ENCODE results near the gene PRPH2.

Gene PRPH2, protein sequence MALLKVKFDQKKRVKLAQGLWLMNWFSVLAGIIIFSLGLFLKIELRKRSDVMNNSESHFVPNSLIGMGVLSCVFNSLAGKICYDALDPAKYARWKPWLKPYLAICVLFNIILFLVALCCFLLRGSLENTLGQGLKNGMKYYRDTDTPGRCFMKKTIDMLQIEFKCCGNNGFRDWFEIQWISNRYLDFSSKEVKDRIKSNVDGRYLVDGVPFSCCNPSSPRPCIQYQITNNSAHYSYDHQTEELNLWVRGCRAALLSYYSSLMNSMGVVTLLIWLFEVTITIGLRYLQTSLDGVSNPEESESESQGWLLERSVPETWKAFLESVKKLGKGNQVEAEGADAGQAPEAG

DNA sequence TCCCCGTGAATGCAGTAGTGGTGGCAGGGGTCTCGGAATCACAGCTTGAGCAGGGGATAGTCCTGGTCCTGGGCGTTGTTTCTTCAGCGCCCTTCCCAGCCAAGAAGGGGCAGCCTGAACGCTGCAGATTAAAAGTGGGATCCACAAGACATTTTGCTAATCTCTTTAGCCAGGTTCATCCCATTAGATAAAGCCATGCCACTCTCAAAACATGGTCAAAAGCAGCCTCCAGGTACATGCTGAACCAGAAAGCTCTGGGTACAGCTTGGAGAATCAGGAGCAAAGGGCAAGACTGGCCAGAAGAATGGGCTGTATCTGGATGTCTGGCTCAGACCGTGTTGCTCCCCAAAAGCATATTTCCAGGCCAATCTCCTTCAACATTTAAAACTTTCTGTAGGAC lies at the start of gene PRPH2:
TSS of gene PRPH2 (minus strand) at position 101 of the 400 bp plus-strand sequence. CDS start 263 bp downstream, outside the sequence.
- no peak for DNase-seq

- DNase-seq: no peak
Measured at GRCh38 chr6:42771741-42772100, 49.3 kb upstream of the PRPH2 start.

DNA sequence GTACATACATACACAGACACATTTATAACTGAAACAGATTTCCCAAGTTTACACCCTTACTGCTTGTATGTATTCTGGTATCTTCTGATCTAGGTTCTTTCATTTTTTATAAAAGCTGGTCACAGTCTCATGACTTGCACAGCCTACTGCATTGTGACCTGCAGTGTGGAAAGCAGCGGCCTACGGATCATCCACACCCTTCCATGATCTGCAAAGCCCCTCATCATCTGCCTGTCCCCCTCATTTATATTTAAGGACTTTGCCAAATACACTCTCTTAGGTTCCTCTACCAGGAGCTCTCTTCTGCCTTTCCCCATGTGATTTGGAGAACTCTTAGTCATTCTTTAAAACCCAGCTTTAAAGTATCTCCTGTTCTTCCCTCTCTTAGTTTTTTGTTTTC lies 47.4 kb upstream of the PRPH2 start:
- no peak for DNase-seq

DNA sequence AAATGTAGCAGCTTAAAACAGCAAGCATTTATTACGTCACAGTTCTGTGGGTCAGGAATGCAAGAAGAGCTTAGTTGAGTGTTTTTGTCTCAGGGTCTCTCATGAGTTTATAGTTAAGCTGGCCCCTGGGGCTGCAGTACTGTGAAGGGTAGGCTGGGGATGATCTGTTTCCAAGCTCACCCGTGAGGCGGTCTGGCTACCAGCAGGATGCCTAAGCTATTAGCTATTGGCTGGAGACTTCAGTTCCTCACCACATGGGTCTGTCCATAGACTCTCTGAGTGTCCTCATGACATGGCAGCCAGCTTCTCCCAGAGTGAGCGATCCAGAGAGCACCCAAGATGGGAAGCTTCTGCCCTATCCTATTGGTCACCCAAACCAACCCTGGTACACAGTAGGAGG lies 46.7 kb upstream of the PRPH2 start:
- no peak for DNase-seq

GRCh38 chr6:42766163-42766670 lies 43.8 kb upstream of the PRPH2 start:
- DNase-seq: no peak

DNA sequence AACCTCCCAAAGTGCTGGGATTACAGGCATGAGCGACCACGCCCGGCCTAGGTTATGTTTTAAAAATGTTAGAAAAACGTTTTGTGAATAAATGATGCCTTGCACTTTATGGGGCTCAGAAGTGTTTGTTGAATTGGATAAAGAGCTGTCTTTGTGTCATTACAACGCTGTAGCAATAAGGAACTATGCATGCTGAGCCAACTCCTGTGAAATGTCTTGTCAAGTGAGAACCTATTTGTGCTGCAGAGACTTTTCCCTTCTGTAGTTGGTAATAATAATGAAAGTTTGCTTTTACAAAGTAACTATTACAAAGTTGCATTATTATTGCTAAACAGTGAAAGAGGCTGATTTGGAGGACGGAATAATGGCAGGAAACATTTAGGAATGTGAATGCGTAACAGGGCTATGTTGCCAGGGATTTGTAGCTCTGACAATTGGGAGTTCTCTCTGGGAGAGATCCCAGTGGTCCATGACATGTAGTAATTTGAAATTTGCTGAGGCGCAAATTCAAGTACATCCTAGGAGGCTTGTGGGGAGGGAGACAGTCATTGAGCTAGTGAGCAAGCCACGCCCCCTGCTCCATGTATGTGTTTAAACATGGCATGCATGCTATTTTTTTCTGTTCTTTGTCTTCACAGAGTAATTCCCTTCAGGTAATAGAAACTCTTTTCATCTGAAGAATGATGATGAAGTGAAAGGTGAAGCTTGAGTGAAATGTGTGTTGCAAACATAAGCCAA lies 42.7 kb upstream of the PRPH2 start:
- no peak for DNase-seq

GRCh38 chr6:42762950-42763349 lies 40.6 kb upstream of the PRPH2 start:
- no peak for DNase-seq

DNA sequence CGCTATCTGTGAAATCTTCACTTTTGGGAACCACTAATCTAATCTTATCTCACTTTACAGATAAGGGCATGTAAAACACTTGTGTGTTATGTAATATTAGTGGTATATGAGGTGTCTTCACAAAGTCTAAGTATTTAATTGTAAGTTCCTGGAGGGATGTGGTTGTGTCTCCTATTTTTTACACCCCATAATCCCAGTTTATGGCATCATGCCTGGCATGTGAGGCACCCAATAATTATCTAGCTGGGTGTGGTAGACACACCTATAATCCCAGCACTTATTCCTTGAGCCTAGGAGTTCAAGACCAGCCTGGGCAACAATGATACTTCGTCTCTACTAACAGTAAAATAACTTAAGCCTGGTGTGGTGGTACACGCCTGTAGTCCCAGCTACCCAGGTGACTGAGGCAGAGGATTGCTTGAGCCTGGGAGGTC lies 40.0 kb upstream of the PRPH2 start:
- DNase-seq: no peak

DNA sequence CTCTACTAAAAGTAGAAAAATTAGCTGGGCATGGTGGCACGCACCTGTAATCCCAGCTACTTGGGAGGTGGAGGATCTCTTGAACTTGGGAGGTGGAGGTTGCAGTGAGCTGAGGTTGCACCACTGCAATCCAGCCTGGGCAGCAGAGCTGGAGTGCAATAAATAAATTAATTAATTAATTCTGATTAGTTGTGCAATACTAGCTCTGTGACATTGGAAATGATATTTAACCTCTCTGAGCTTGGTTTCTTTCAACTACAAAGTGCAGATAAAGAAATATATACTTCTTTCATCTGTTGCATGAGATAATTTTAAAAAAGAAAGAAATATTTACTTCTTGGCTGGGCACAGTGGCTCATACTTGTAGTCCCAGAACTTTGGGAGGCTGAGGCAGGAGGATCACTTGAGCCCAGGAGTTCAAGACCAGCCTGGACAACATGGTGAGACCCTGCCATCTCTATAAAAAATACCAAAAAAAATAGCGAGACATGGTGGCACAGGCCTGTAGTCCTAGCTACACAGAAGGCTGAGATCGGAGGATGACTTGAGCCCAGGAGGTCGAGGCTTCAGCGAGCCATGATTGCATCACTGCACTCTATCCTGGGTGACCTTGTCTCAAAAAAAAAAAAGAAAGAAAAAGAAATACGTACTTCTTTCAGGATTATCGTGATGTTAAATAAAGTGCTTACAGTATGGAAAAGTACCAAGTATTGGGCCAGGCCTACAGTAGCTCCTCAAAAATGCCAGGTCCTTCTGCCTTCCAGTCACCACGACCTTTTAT lies 39.1 kb upstream of the PRPH2 start:
- no peak for DNase-seq

DNA sequence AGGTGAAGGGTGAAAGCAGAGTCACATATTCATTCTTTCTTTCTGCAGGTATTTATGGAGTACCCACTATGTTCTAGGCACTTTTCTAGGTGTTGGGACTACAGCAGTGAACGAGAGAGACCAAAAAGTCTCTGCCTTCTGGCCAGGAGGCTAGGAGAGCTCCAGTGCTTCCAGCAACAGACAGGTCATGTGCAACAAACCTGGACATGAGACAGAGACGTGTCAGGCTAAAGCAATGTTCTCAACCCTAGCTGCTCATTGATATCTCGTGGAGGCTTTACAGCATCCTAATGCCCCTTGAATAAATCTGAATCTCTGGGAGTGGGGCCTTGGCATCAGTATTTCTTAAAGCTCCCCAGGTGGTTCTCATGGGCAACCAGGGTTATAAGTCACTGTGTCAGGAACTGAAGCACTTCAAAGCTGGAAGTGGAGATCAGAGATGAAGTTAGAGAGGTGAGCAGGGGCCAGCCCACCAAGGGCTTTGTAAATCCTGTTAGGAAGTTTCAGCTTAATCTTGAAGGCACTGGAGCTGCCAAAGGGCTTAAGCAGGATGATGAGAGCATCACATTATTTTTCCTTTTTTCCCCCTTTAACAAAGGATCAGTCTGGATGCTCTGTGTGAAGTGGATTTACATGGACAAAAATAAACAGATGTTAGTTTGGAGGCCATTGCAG lies 36.5 kb upstream of the PRPH2 start:
- DNase-seq: no peak

DNA sequence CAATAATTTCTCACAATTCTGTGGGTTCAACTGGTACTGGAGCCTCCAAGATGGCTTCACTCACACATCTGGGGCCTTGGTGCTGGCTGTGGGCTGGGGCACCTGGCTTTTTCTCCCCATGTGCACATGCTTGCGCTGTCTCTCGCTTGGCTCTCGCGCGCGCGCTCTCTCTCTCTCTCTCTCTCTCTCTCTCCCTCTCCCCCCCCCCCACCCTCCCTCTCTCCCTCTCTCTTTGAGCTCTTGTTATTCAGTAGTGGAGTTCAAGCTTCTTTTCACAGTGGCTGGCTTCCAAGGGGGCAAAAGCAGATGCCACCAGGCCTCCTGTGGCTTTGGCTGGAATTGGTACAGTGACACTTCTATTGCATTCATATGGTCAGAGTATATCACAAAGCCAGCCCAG lies 34.3 kb upstream of the PRPH2 start:
- no peak for DNase-seq

- DNase-seq: no peak
Measured at GRCh38 chr6:42754759-42755158, 32.4 kb upstream of the PRPH2 start.

- DNase-seq: peak; percentile 42
Measured at GRCh38 chr6:42751055-42751454, 28.7 kb upstream of the PRPH2 start.

GRCh38 chr6:42748203-42748898 lies 26.0 kb upstream of the PRPH2 start:
- DNase-seq: no peak

DNA sequence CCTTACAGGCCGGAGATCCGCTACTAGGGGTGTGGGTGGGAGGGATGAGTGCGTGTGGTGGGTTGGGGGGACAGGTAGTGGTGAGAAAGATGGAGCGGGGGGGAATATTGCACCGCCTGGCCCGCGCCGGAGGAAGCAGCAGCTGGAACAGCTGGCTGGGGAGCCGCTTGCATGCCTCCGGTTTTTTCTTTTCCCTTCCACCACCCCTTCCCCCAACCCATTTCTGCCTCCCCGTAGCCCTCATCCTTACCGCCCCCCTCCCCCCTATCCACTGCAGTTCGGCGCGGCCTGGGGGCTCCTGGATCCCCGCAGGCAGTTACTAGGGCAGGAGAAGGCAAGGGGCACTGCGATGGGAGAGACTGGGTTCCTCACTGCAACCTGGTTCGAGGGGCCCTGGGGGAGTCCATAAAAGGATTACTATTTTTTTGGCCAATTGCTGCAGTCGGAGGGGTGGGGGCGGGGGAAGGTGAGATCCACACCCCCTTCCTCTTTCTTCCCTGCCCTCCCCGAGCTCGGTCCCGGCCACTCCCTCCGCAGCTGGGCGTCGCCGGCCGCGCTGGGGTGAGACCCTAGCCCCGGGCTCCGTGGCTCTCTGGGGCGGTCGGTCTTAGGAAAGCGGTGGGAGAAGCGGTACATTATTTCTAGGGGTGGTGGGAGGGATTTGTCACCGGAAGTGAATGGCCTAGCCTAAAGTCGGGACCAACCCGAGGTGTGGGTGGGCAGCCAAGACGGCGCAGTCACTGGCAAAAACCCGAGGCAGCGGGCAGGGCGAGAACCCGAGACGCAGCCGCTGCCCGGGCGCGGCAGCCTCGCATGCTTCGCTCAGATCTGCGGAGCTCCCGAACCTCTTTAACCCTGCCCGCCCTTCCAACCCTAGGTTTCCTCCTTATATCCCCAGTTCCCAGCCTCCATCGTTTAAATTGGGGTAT lies 24.3 kb upstream of the PRPH2 start:
- DNase-seq: peak; percentile 51

DNA sequence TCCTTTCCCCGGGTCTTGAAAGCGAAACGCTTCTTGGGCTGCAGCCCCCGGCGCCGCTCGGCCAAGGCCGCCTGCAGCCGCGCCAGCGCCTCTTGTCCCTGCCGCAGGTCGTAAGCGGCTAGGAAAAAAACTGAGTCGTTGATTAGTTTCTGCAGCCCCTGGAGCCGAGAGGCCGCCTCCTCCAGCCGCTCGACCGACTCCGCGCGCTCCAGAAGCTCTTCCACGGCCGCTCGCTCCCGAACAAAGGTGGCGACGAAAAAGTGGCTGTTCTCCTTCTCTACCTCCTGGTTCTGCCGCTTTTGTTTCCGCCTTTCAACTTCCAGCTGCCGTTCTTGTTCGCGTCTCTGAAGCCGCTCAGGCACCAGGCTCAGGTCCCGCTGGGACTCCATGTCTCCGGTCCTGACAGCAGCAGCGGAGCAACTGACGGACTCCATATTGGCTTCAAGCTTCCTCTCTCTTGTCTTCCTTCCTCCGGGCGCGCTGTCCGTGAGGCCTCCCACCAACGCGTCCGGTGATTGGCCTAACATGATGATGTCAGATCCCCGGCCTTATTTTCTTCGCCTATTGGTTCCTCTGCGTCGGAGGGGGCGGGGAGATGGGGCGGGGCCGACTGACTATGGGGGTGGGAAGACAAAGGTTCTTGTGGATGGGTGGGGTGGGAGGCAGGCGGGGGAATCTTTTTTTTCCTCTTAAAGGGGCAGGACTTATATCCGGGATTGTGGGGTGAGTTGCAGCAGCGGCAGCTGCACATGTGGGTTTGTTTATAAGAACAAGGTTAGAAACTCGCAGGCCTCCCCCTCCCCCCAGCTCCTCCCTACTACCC lies 23.5 kb upstream of the PRPH2 start, which contains the start of gene TBCC:
TSS of gene TBCC (minus strand) at position 464 of the 823 bp plus-strand sequence. CDS start at position 434, 30 bp downstream.
- peak; percentile 97 for DNase-seq

DNA sequence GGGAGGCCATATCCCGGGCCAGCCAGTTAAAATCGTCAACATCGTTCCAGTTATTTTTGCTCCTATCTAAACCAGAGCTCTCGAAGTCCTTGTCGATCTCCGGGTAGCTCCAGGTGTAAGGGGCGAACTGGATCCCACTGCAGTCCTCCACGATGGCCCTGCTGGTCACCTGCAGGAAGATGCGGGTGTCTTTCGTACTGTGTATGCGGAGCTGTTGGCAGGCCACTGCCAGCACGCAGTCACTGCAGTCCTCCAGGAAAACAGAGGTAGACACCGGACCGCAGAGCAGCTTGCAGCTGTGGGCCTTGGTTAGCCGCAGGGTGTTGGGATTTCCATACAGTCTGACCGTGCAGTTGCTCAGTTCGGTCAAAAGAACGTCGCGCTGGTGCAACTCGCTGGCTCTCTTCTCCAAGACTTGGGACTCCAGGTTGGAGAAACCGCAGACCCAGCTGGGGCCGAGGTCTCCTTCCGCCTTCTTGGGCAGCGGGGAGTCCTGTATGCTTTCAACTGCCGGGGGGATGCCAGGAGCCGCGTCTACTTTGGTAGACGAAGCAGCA lies 22.8 kb upstream of the PRPH2 start:
- peak; percentile 71 for DNase-seq

DNA sequence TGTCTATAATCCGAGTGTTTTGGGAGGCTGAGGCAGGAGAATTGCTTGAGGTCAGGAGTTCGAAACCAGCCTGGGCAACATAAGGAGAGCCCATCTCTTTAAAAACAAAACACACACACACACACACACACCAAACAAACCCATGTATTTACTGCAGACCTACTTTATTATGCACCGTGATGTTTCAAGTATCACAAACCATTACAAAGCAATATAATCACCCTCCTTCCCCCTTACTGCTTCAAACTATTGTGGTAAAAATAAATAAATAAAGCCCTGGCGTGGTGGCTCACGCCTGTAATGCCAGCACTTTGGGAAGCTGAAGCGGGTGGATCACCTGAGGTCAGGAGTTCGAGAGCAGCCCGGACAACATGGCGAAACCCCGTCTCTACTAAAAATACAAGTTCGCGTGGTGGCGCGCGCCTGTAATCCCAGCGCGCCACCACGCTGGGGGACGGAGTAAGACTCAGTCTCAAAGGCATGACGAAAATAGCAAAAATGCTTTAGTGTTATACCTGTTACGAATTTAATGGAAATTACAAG lies 22.0 kb upstream of the PRPH2 start:
- DNase-seq: no peak

Data from MV-4-11 (cell line).